HepG2 (cell line): ENCODE measurements around the gene GCH1. TPM values are rescaled to one million over a fixed set of nuclear protein-coding genes. Genes with fewer than 3 reads are reported as not detected.
A peak's percentile ranks its signal among the peaks of the same experiment; 100 is the strongest.

ENCODE experiments used
- AGO1 ChIP-seq: fragments of 200-400 bp; formaldehyde crosslinking; IDR thresholded peaks from 2 replicates; pipeline ENCODE4 v1.6.1; 2017; ENCODE audit warnings: mild to moderate bottlenecking, low read depth, low read length, moderate library complexity; ENCODE audit not compliant: poor library complexity, severe bottlenecking
- HNF1A ChIP-seq, 2 experiments: sonication (generic) in 1 of 2; formaldehyde crosslinking in 1 of 2; IDR thresholded peaks; 2 replicates each; pipeline versions ENCODE4 v1.4.0 to v1.6.1; 2016 to 2020; ENCODE audit warnings: borderline replicate concordance in 1 of 2, low read depth in 1 of 2, mild to moderate bottlenecking in 1 of 2, missing genetic modification reagents in 1 of 2
- HNF4A ChIP-seq: sonication (generic); formaldehyde crosslinking; IDR thresholded peaks from 2 replicates; pipeline ENCODE4 v1.4.0; 2020; ENCODE audit warnings: missing genetic modification reagents
- JARID2 ChIP-seq: sonication (generic); formaldehyde crosslinking; IDR thresholded peaks from 2 replicates; pipeline ENCODE4 v1.8.1; 2023; ENCODE audit warnings: missing genetic modification reagents, inconsistent platforms; ENCODE audit not compliant: insufficient replicate concordance
- MLX ChIP-seq: IDR thresholded peaks from 2 replicates; pipeline ENCODE4 v1.6.1; 2016
- RAD51 ChIP-seq: fragments of 450-650 bp; IDR thresholded peaks from 2 replicates; pipeline ENCODE4 v1.6.1; 2016; ENCODE audit warnings: borderline replicate concordance
- THAP11 ChIP-seq: IDR thresholded peaks from 2 replicates; pipeline ENCODE4 v1.6.1; 2016; ENCODE audit warnings: missing biosample characterization, missing genetic modification reagents
- ZFYVE20 ChIP-seq: sonication (generic); formaldehyde crosslinking; IDR thresholded peaks from 2 replicates; pipeline ENCODE4 v1.8.0; 2023; ENCODE audit warnings: low read depth, mild to moderate bottlenecking, moderate library complexity, missing genetic modification reagents, borderline replicate concordance
- ZKSCAN8 ChIP-seq: IDR thresholded peaks from 2 replicates; pipeline ENCODE4 v1.6.1; 2016; ENCODE audit warnings: borderline replicate concordance, missing genetic modification reagents, missing compliant biosample characterization
- ZNF331 ChIP-seq: sonication (generic); formaldehyde crosslinking; IDR thresholded peaks from 2 replicates; pipeline ENCODE4 v1.4.0; 2020; ENCODE audit warnings: missing genetic modification reagents
- ZNF512B ChIP-seq: sonication (generic); formaldehyde crosslinking; IDR thresholded peaks from 2 replicates; pipeline ENCODE4 v1.5.1; 2020; ENCODE audit warnings: missing genetic modification reagents, mild to moderate bottlenecking, borderline replicate concordance
- ZNF556 ChIP-seq: sonication (generic); formaldehyde crosslinking; IDR thresholded peaks from 2 replicates; pipeline ENCODE4 v1.4.0; 2020; ENCODE audit warnings: mild to moderate bottlenecking, missing genetic modification reagents, borderline replicate concordance
- ZNF597 ChIP-seq: sonication (generic); formaldehyde crosslinking; IDR thresholded peaks from 2 replicates; pipeline ENCODE4 v1.5.0; 2020; ENCODE audit warnings: missing genetic modification reagents
- ZNF770 ChIP-seq: sonication (generic); formaldehyde crosslinking; IDR thresholded peaks from 2 replicates; pipeline ENCODE4 v1.5.0; 2020; ENCODE audit warnings: mild to moderate bottlenecking, missing genetic modification reagents
- ZNF850 ChIP-seq: sonication (generic); formaldehyde crosslinking; conservative IDR thresholded peaks from 2 replicates; pipeline ENCODE4 v1.9.0; 2021; ENCODE audit warnings: mild to moderate bottlenecking, missing genetic modification reagents
- polyA plus RNA-seq, 8 experiments: library from polyadenylated mRNA; depleted of rRNA in 3 of 8; stranded (reverse) in 7 of 8; unstranded in 1 of 8; fragments of >200 nt; fragmentation: Illumina TruSeq in 4 of 8; extraction: Trizol in 4 of 8; gene quantifications; 2 replicates each; pipeline versions ENCODE4 v1.2.1 to v1.2.3, GENCODE V29; 2011 to 2016; ENCODE audit warnings: low read depth in 4 of 8, missing spikeins in 1 of 8, mixed read lengths in 1 of 8; ENCODE audit not compliant: insufficient read depth in 1 of 8
- total RNA-seq, 5 experiments: library from RNA; depleted of rRNA; stranded (reverse); fragments of >200 nt; fragmentation: Illumina TruSeq; extraction: Trizol; gene quantifications; 2 replicates each; pipeline ENCODE4 v1.2.3, GENCODE V29; 2016; ENCODE audit warnings: low read depth in 1 of 5

The GCH1 gene
- total and polyA plus RNA-seq, 2 of the 13 experiments (the other 11 are each of a cell fraction or from before 2014, with no cell fraction given), result 15.0 to 25.2 TPM

- TF ChIP-seq ZKSCAN8 (CRISPR knock-in tag), result no peak
- TF ChIP-seq ZNF512B (CRISPR knock-in tag), result no peak
- TF ChIP-seq AGO1, result no peak
- TF ChIP-seq ZNF597, result no peak
- 0 out of 2 replicates have a peak, but pooled peaks have one; percentile 30 for TF ChIP-seq THAP11 (CRISPR knock-in tag)
- peak; percentile 97 for TF ChIP-seq HNF4A (CRISPR knock-in tag)
- no peak for TF ChIP-seq HNF1A (IDR thresholded peaks at IDR 0.05; ENCODE audit: low read depth)
- no peak for TF ChIP-seq HNF1A (CRISPR knock-in tag; IDR thresholded peaks at IDR 0.05; ENCODE audit: borderline replicate concordance)
- no peak for TF ChIP-seq JARID2
- TF ChIP-seq ZNF331 (CRISPR knock-in tag), result peak; percentile 67; the same call in 1 of the 2 replicates
- TF ChIP-seq MLX (CRISPR knock-in tag), result peak; percentile 57; the same call in 1 of the 2 replicates
- TF ChIP-seq ZNF556 (CRISPR knock-in tag), result no peak
- TF ChIP-seq ZNF770 (CRISPR knock-in tag), result peak; percentile 76
- TF ChIP-seq ZFYVE20 (CRISPR knock-in tag), result no peak
- no peak for TF ChIP-seq ZNF850 (CRISPR knock-in tag)
- no peak for TF ChIP-seq RAD51
Measured at GRCh38 chr14:54944737-54945391, 42.2 kb upstream of the GCH1 start (continued).
